NCI-H2171 treated with DMSO at 0.1 percent for 48 hours (cell line): ENCODE data around the gene OR10P1.

Source experiments
- DNase-seq: peaks from one replicate; lab custom pipeline; 2025; lab: John Stamatoyannopoulos, UW

The OR10P1 gene

DNA sequence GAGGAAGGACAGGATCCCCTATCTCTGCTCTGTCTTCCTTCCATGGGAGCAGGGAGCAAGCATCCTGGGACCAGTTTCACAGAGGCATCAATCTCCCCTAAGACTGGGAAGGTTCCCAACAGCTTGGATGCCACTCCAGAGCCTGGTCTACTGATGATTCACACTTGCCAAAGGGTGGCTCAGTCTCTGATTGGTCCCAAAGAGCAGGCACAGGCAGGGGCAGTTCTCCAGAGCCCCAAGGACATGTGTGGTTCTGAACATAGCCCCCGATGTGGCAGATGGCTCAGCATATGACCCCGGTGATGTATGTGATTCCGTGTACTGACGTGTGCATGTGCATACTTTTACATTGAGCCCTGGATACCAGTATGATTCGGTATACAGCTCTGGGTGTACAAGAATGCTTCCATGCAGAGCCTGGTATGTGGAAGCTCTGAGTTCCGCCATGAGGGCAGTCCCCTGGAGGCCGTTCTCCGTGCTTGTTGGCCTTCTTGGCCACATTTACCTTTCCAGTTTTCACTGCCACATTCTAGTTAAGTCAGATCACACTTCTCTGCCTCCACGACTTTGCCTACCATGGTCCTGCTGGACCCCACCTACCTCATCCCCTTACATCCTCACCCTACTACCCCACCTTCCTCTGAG, 49.8 kb downstream of the OR10P1 start:
- DNase-seq, result no peak
